HepG2 (cell line): ENCODE results near the gene NECTIN2. TPM values are rescaled to one million over a fixed set of nuclear protein-coding genes. Genes with fewer than 3 reads are reported as not detected.

Experiments used
- ATAC-seq: fragments of 200-7000 bp; cut with Tn5 transposase; 3 replicates; pipeline ENCODE4 v1.9.1; 2020; ENCODE audit warnings: mild to moderate bottlenecking, moderate library complexity
- BruUV-seq: library from RNA; stranded (reverse); fragments of 400-500 nt; replicated peaks from 2 replicates; lab custom pipeline; 2021; lab: Mats Ljungman, UMichigan
- CTCF ChIA-PET: fragments of 300-600 bp; formaldehyde crosslinking; extraction: SDS; loops from one replicate; lab custom pipeline; 2021; ENCODE audit warnings: low total read pairs, inconsistent platforms, low intra/inter-chr PET ratio; lab: Yijun Ruan, JAX
- POLR2A ChIA-PET: fragments of 350-600 bp; sonication (Branson Sonifier 250); formaldehyde crosslinking; loops from one replicate; lab custom pipeline; 2020; ENCODE audit warnings: antibody characterized with exemption, inconsistent platforms; lab: Yijun Ruan, JAX
- DNase-seq: peaks from one replicate; pipeline ENCODE4 v3.0.0-alpha.2; 2015; ENCODE audit warnings: low spot score
- FAIRE-seq: peaks from 3 replicates; lab custom pipeline; 2011; peaks lifted over from hg19 to GRCh38; lab: Jason Lieb, UNC
- H2AFZ ChIP-seq: one replicate; pipeline ENCODE4 v1.6.1; 2011; ENCODE audit warnings: low read length, inconsistent platforms
- H3K27ac ChIP-seq: fragments of 300-600 bp; 3 replicates; pipeline ENCODE4 v1.8.0; 2011; ENCODE audit warnings: mixed run types, mild to moderate bottlenecking, mixed read lengths, low read length, inconsistent platforms; ENCODE audit not compliant: insufficient read depth; ENCODE audit errors: extremely low read length
- H3K27me3 ChIP-seq, 2 experiments: fragments of 200-600 bp in 1 of 2; 2 replicates in 1 of 2; 3 replicates in 1 of 2; pipeline versions ENCODE4 v1.6.0 to v1.8.0; 2011; ENCODE audit warnings: low read length in 2 of 2, mild to moderate bottlenecking in 2 of 2, moderate library complexity in 2 of 2, inconsistent platforms in 1 of 2; ENCODE audit not compliant: insufficient read depth in 2 of 2, control insufficient read depth in 1 of 2
- H3K36me3 ChIP-seq, 2 experiments: fragments of 200-600 bp in 1 of 2; replicated peaks in 1 of 2; 2 replicates in 1 of 2; 3 replicates in 1 of 2; pipeline versions ENCODE4 v1.5.1 to v1.8.0; 2011; ENCODE audit warnings: low read length in 2 of 2, inconsistent platforms in 1 of 2; ENCODE audit not compliant: insufficient read depth in 2 of 2, control insufficient read depth in 1 of 2
- H3K4me1 ChIP-seq: 2 replicates; pipeline ENCODE4 v1.5.1; 2012; ENCODE audit warnings: low read length, inconsistent platforms; ENCODE audit not compliant: insufficient read depth
- H3K4me2 ChIP-seq: 2 replicates; pipeline ENCODE4 v1.6.0; 2011; ENCODE audit warnings: low read depth, low read length, inconsistent platforms
- H3K4me3 ChIP-seq, 3 experiments: fragments of 200-600 bp in 1 of 3; sonication (generic), shearing (Covaris generic) in 1 of 3; replicated peaks in 1 of 3; 2 replicates each; pipeline ENCODE4 v1.5.1; 2011 to 2016; ENCODE audit warnings: low read length in 3 of 3, inconsistent platforms in 2 of 3, low read depth in 2 of 3, mild to moderate bottlenecking in 2 of 3, control low read depth in 1 of 3, mixed read lengths in 1 of 3; ENCODE audit not compliant: insufficient read depth in 1 of 3
- H3K79me2 ChIP-seq: one replicate; pipeline ENCODE4 v1.6.1; 2011; ENCODE audit warnings: low read length, inconsistent platforms; ENCODE audit not compliant: insufficient read depth
- H3K9ac ChIP-seq: 2 replicates; pipeline ENCODE4 v1.6.0; 2011; ENCODE audit warnings: mild to moderate bottlenecking, low read depth, low read length, inconsistent platforms; ENCODE audit not compliant: insufficient read depth
- H3K9me3 ChIP-seq: 2 replicates; pipeline ENCODE4 v1.5.1; 2012; ENCODE audit warnings: mild to moderate bottlenecking, low read length
- H4K20me1 ChIP-seq: 2 replicates; pipeline ENCODE4 v1.6.0; 2011; ENCODE audit warnings: inconsistent platforms, mild to moderate bottlenecking, low read length, moderate library complexity; ENCODE audit not compliant: insufficient read depth
- ELF3 ChIP-seq: IDR thresholded peaks from 2 replicates; pipeline ENCODE4 v1.6.1; 2016; ENCODE audit warnings: missing genetic modification reagents, missing compliant biosample characterization
- GPN1 ChIP-seq: sonication (generic); formaldehyde crosslinking; IDR thresholded peaks from 2 replicates; pipeline ENCODE4 v1.5.1; 2020; ENCODE audit warnings: missing genetic modification reagents, borderline replicate concordance
- HHEX ChIP-seq: IDR thresholded peaks from 2 replicates; pipeline ENCODE4 v1.6.1; 2016; ENCODE audit warnings: control low read depth
- KDM3A ChIP-seq: IDR thresholded peaks from 2 replicates; pipeline ENCODE4 v1.6.1; 2018; ENCODE audit warnings: low read depth, missing compliant biosample characterization
- MAF1 ChIP-seq: sonication (generic); formaldehyde crosslinking; IDR thresholded peaks from 2 replicates; pipeline ENCODE4 v1.5.0; 2020; ENCODE audit warnings: missing genetic modification reagents, borderline replicate concordance
- MBNL3 ChIP-seq: fragments of 250-450 bp; sonication (Bioruptor Pico); conservative IDR thresholded peaks from 2 replicates; pipeline ENCODE4 v1.8.0; 2022; ENCODE audit warnings: mild to moderate bottlenecking, inconsistent platforms
- MIER2 ChIP-seq: IDR thresholded peaks from 2 replicates; pipeline ENCODE4 v1.6.1; 2016; ENCODE audit warnings: missing biosample characterization, missing genetic modification reagents
- NR2F1 ChIP-seq, 2 experiments: fragments of 450-650 bp in 1 of 2; formaldehyde crosslinking in 1 of 2; IDR thresholded peaks; 2 replicates each; pipeline versions ENCODE4 v1.5.0 to v1.6.1; 2016 to 2020; ENCODE audit warnings: mild to moderate bottlenecking in 1 of 2, missing compliant biosample characterization in 1 of 2, missing genetic modification reagents in 1 of 2, moderate library complexity in 1 of 2
- PITX1 ChIP-seq: sonication (generic); formaldehyde crosslinking; IDR thresholded peaks from 2 replicates; pipeline ENCODE4 v1.5.1; 2020; ENCODE audit warnings: mild to moderate bottlenecking, missing genetic modification reagents
- SMAD1 ChIP-seq: sonication (generic); formaldehyde crosslinking; IDR thresholded peaks from 2 replicates; pipeline ENCODE4 v1.4.0; 2020; ENCODE audit warnings: missing genetic modification reagents, low read depth, mild to moderate bottlenecking, borderline replicate concordance
- ZNF460 ChIP-seq: sonication (generic); formaldehyde crosslinking; IDR thresholded peaks from 2 replicates; pipeline ENCODE4 v1.5.1; 2020; ENCODE audit warnings: missing genetic modification reagents, mild to moderate bottlenecking, borderline replicate concordance
- WGBS: methylation state at CpG from one replicate; pipeline ENCODE4 v1.1.6; 2017; ENCODE audit warnings: low lambda C conversion rate; 5-methylcytosine and 5-hydroxymethylcytosine counted together
- in situ Hi-C: cut with HindIII; loops from 2 replicates; pipeline ENCODE4 v1.10.0; 2017; ENCODE audit warnings: low pct_unique_long_range_greater_than_20kb; ENCODE audit not compliant: extremely low pct_ligation_motif_present
- intact Hi-C: fragments of 100-400 bp; cut with micrococcal nuclease; formaldehyde crosslinking; loops from one replicate; pipeline ENCODE4 v1.10.0; 2022; ENCODE audit not compliant: unreplicated experiment
- polyA plus RNA-seq, 8 experiments: library from polyadenylated mRNA; depleted of rRNA in 3 of 8; stranded (reverse) in 7 of 8; unstranded in 1 of 8; fragments of >200 nt; fragmentation: Illumina TruSeq in 4 of 8; extraction: Trizol in 4 of 8; gene quantifications; 2 replicates each; pipeline versions ENCODE4 v1.2.1 to v1.2.3, GENCODE V29; 2011 to 2016; ENCODE audit warnings: low read depth in 4 of 8, missing spikeins in 1 of 8, mixed read lengths in 1 of 8; ENCODE audit not compliant: insufficient read depth in 1 of 8
- total RNA-seq, 5 experiments: library from RNA; depleted of rRNA; stranded (reverse); fragments of >200 nt; fragmentation: Illumina TruSeq; extraction: Trizol; gene quantifications; 2 replicates each; pipeline ENCODE4 v1.2.3, GENCODE V29; 2016; ENCODE audit warnings: low read depth in 1 of 5
- TF ChIP-seq, protein P1 (sequence below): sonication (generic); formaldehyde crosslinking; IDR thresholded peaks from 2 replicates; pipeline ENCODE4 v1.5.1; 2020; ENCODE audit warnings: mild to moderate bottlenecking, missing genetic modification reagents, borderline replicate concordance
- TF ChIP-seq, protein P2 (sequence below): sonication (generic); formaldehyde crosslinking; IDR thresholded peaks from 2 replicates; pipeline ENCODE4 v1.5.0; 2020; ENCODE audit warnings: missing genetic modification reagents
- TF ChIP-seq, protein P3 (sequence below): IDR thresholded peaks from 2 replicates; pipeline ENCODE4 v1.6.1; 2016; ENCODE audit warnings: low read depth
- TF ChIP-seq, protein P4 (sequence below): IDR thresholded peaks from 2 replicates; pipeline ENCODE4 v1.6.1; 2016; ENCODE audit warnings: low read depth, control low read depth

Gene NECTIN2
- total and polyA plus RNA-seq, 2 of the 13 experiments (the other 11 are each of a cell fraction or from before 2014, with no cell fraction given), result 75.4 to 114 TPM

DNA sequence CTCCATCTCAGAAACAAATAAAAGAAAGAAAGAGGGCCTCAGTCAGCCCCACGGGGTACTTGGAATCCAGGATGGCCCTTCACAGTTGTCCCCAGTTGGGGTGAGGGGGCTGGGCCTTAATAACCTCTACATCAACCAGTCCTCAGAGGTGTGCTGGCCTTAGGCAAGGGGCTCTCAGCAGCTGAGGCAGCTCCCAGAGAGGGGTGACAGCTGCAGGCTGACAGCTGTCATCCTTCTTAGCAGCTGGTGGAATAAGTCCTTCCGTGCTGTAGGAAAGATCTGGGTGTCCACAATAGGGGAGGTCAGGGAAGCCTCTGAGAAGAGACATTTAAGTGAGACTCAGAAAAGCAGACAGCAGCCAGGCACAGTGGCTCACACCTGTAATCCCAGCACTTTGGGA is 29.8 kb upstream of the NECTIN2 start:
- in situ Hi-C loops (no loop called here), intact Hi-C loops (no loop called here)
- 0 out of 2 replicates have a peak, but pooled peaks cover 2% of the 10 kb centered on the region for H4K20me1 ChIP-seq
- ChIA-PET CTCF (no interaction called here), POLR2A (interaction anchor here (8.3 kb wide), 1 partner anchor 8 kb away, joined by 67 read pairs; the partner anchor contains the start of gene BCAM)
- no peaks in the 10 kb centered on the region for H3K9me3 ChIP-seq
- H3K27ac ChIP-seq, result no peak overlapping the region
- ATAC-seq (no peak), FAIRE-seq (no peak), DNase-seq (no peak)
- 88% methylated on average over 2 of the region's 2 CpGs for WGBS
- TF ChIP-seq ELF3 (CRISPR knock-in tag) (no peak), MIER2 (CRISPR knock-in tag) (no peak), NR2F1 (CRISPR knock-in tag; IDR thresholded peaks at IDR 0.05) (no peak), KDM3A (CRISPR knock-in tag) (no peak), HHEX (CRISPR knock-in tag) (no peak), GPN1 (CRISPR knock-in tag) (no peak), PITX1 (no peak), MBNL3 (CRISPR knock-in tag) (no peak), MAF1 (CRISPR knock-in tag) (no peak), ZNF460 (CRISPR knock-in tag) (no peak), SMAD1 (CRISPR knock-in tag) (no peak)
- TF ChIP-seq, protein P1, sequence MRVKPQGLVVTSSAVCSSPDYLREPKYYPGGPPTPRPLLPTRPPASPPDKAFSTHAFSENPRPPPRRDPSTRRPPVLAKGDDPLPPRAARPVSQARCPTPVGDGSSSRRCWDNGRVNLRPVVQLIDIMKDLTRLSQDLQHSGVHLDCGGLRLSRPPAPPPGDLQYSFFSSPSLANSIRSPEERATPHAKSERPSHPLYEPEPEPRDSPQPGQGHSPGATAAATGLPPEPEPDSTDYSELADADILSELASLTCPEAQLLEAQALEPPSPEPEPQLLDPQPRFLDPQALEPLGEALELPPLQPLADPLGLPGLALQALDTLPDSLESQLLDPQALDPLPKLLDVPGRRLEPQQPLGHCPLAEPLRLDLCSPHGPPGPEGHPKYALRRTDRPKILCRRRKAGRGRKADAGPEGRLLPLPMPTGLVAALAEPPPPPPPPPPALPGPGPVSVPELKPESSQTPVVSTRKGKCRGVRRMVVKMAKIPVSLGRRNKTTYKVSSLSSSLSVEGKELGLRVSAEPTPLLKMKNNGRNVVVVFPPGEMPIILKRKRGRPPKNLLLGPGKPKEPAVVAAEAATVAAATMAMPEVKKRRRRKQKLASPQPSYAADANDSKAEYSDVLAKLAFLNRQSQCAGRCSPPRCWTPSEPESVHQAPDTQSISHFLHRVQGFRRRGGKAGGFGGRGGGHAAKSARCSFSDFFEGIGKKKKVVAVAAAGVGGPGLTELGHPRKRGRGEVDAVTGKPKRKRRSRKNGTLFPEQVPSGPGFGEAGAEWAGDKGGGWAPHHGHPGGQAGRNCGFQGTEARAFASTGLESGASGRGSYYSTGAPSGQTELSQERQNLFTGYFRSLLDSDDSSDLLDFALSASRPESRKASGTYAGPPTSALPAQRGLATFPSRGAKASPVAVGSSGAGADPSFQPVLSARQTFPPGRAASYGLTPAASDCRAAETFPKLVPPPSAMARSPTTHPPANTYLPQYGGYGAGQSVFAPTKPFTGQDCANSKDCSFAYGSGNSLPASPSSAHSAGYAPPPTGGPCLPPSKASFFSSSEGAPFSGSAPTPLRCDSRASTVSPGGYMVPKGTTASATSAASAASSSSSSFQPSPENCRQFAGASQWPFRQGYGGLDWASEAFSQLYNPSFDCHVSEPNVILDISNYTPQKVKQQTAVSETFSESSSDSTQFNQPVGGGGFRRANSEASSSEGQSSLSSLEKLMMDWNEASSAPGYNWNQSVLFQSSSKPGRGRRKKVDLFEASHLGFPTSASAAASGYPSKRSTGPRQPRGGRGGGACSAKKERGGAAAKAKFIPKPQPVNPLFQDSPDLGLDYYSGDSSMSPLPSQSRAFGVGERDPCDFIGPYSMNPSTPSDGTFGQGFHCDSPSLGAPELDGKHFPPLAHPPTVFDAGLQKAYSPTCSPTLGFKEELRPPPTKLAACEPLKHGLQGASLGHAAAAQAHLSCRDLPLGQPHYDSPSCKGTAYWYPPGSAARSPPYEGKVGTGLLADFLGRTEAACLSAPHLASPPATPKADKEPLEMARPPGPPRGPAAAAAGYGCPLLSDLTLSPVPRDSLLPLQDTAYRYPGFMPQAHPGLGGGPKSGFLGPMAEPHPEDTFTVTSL (CRISPR knock-in tag), result no peak
- TF ChIP-seq, protein P2, sequence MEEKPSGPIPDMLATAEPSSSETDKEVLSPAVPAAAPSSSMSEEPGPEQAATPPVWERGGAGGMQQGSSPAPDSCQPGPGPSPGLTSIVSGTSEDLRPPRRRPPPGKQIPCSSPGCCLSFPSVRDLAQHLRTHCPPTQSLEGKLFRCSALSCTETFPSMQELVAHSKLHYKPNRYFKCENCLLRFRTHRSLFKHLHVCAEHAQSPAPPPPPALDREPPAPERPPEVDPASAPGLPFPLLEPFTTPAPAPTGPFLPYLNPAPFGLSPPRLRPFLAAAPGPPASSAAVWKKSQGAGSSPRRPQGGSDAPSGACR (CRISPR knock-in tag), result no peak
- TF ChIP-seq, protein P3, sequence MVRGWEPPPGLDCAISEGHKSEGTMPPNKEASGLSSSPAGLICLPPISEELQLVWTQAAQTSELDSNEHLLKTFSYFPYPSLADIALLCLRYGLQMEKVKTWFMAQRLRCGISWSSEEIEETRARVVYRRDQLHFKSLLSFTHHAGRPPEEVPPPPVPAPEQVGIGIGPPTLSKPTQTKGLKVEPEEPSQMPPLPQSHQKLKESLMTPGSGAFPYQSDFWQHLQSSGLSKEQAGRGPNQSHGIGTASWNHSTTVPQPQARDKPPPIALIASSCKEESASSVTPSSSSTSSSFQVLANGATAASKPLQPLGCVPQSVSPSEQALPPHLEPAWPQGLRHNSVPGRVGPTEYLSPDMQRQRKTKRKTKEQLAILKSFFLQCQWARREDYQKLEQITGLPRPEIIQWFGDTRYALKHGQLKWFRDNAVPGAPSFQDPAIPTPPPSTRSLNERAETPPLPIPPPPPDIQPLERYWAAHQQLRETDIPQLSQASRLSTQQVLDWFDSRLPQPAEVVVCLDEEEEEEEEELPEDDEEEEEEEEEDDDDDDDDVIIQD (CRISPR knock-in tag), result no peak
- TF ChIP-seq, protein P4, sequence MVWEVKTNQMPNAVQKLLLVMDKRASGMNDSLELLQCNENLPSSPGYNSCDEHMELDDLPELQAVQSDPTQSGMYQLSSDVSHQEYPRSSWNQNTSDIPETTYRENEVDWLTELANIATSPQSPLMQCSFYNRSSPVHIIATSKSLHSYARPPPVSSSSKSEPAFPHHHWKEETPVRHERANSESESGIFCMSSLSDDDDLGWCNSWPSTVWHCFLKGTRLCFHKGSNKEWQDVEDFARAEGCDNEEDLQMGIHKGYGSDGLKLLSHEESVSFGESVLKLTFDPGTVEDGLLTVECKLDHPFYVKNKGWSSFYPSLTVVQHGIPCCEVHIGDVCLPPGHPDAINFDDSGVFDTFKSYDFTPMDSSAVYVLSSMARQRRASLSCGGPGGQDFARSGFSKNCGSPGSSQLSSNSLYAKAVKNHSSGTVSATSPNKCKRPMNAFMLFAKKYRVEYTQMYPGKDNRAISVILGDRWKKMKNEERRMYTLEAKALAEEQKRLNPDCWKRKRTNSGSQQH (CRISPR knock-in tag), result no peak
- H3K9ac ChIP-seq, result no peak overlapping the region
- H3K4me2 ChIP-seq, result no peak overlapping the region
- H3K4me3 ChIP-seq, result no peak overlapping the region
- peaks cover 11 to 34% of the 10 kb centered on the region in 2 experiments for H3K36me3 ChIP-seq
- no peak overlapping the region for H2AFZ ChIP-seq
- no peaks in the 10 kb centered on the region for H3K27me3 ChIP-seq
- peaks cover under 1% of the 10 kb centered on the region for H3K79me2 ChIP-seq
- peaks cover 46% of the 10 kb centered on the region for H3K4me1 ChIP-seq
- BruUV-seq, result no TSS peak
